ENCODE measurements around the gene GPNMB. TPM values are rescaled to one million over a fixed set of nuclear protein-coding genes. Genes with fewer than 3 reads are reported as not detected.

The GPNMB gene
- total and polyA plus RNA-seq, 10 of the 15 experiments (the other 5 are each of a cell fraction or from before 2014, with no cell fraction given), result 5.9 to 22.3 (median 10.0) TPM

DNA sequence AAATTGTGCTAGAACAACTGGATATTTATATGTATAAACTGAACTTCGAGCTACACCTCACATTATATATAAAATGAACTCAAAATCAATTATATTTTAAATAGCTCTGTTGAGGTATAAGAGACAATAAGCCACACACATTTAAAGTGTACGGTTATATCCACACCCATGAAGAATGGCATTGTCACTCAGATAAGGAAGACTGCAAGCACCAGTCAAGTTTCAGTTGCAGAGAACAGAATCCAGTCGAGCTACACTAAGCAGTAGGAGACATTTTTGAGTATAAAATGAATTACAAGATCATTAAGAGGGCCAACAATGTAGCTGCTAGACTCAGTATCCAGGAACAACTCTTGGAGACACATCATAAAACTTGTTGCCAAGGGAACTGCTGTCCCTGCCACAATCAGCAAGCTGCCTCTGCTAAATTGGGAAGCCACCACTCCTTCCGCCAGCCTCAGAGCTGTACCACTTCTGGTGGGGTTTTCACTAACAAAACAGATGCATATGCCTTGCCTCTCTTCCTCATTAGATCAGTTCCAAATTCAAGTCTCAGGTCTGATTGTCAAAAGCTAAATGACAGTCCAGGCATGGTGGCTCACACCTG, 19.6 kb upstream of the GPNMB start (continued):
- TF ChIP-seq, protein P1, sequence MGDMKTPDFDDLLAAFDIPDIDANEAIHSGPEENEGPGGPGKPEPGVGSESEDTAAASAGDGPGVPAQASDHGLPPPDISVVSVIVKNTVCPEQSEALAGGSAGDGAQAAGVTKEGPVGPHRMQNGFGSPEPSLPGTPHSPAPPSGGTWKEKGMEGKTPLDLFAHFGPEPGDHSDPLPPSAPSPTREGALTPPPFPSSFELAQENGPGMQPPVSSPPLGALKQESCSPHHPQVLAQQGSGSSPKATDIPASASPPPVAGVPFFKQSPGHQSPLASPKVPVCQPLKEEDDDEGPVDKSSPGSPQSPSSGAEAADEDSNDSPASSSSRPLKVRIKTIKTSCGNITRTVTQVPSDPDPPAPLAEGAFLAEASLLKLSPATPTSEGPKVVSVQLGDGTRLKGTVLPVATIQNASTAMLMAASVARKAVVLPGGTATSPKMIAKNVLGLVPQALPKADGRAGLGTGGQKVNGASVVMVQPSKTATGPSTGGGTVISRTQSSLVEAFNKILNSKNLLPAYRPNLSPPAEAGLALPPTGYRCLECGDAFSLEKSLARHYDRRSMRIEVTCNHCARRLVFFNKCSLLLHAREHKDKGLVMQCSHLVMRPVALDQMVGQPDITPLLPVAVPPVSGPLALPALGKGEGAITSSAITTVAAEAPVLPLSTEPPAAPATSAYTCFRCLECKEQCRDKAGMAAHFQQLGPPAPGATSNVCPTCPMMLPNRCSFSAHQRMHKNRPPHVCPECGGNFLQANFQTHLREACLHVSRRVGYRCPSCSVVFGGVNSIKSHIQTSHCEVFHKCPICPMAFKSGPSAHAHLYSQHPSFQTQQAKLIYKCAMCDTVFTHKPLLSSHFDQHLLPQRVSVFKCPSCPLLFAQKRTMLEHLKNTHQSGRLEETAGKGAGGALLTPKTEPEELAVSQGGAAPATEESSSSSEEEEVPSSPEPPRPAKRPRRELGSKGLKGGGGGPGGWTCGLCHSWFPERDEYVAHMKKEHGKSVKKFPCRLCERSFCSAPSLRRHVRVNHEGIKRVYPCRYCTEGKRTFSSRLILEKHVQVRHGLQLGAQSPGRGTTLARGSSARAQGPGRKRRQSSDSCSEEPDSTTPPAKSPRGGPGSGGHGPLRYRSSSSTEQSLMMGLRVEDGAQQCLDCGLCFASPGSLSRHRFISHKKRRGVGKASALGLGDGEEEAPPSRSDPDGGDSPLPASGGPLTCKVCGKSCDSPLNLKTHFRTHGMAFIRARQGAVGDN (IDR thresholded peaks at IDR 0.05), result no peak
- TF ChIP-seq MTA2 (IDR thresholded peaks at IDR 0.05; ENCODE audit: low read depth) (no peak), SIX5 (IDR thresholded peaks at IDR 0.05; ENCODE audit: low read depth, low read length, severe bottlenecking) (no peak), ASH2L (IDR thresholded peaks at IDR 0.05; ENCODE audit: borderline replicate concordance, low read depth) (no peak), HDAC6 (IDR thresholded peaks at IDR 0.05; ENCODE audit: unreplicated experiment) (no peak), SUPT20H (IDR thresholded peaks at IDR 0.05; ENCODE audit: borderline replicate concordance, control insufficient read depth, low read depth, low read length) (no peak), TAF1 (IDR thresholded peaks at IDR 0.05; ENCODE audit: borderline replicate concordance, low read depth, low read length) (no peak), BMI1 (IDR thresholded peaks at IDR 0.05; ENCODE audit: borderline replicate concordance) (no peak), WRNIP1 (IDR thresholded peaks at IDR 0.05; ENCODE audit: borderline replicate concordance, low read depth, low read length) (no peak)
- TF ChIP-seq, protein P2, sequence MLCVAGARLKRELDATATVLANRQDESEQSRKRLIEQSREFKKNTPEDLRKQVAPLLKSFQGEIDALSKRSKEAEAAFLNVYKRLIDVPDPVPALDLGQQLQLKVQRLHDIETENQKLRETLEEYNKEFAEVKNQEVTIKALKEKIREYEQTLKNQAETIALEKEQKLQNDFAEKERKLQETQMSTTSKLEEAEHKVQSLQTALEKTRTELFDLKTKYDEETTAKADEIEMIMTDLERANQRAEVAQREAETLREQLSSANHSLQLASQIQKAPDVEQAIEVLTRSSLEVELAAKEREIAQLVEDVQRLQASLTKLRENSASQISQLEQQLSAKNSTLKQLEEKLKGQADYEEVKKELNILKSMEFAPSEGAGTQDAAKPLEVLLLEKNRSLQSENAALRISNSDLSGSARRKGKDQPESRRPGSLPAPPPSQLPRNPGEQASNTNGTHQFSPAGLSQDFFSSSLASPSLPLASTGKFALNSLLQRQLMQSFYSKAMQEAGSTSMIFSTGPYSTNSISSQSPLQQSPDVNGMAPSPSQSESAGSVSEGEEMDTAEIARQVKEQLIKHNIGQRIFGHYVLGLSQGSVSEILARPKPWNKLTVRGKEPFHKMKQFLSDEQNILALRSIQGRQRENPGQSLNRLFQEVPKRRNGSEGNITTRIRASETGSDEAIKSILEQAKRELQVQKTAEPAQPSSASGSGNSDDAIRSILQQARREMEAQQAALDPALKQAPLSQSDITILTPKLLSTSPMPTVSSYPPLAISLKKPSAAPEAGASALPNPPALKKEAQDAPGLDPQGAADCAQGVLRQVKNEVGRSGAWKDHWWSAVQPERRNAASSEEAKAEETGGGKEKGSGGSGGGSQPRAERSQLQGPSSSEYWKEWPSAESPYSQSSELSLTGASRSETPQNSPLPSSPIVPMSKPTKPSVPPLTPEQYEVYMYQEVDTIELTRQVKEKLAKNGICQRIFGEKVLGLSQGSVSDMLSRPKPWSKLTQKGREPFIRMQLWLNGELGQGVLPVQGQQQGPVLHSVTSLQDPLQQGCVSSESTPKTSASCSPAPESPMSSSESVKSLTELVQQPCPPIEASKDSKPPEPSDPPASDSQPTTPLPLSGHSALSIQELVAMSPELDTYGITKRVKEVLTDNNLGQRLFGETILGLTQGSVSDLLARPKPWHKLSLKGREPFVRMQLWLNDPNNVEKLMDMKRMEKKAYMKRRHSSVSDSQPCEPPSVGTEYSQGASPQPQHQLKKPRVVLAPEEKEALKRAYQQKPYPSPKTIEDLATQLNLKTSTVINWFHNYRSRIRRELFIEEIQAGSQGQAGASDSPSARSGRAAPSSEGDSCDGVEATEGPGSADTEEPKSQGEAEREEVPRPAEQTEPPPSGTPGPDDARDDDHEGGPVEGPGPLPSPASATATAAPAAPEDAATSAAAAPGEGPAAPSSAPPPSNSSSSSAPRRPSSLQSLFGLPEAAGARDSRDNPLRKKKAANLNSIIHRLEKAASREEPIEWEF (IDR thresholded peaks at IDR 0.05; ENCODE audit: insufficient replicate concordance, low read depth, low read length), result no peak

All from GM12878 (cell line).